MM.1S (cell line): ENCODE results near the gene SMOC2.

Experiments
- CTCF ChIP-seq: fragments of 300-600 bp; sonication (generic); IDR thresholded peaks from 2 replicates; pipeline ENCODE4 v1.5.1; 2016; ENCODE audit warnings: antibody characterized with exemption, low read length, mixed read lengths
- EZH2 ChIP-seq: fragments of 300-600 bp; sonication (generic); optimal IDR thresholded peaks from 2 replicates; pipeline ENCODE3; 2017; ENCODE audit warnings: low read depth, mild to moderate bottlenecking, antibody characterized with exemption, low read length, mixed read lengths
- EZH2phosphoT487 ChIP-seq: fragments of 300-600 bp; sonication (generic); IDR thresholded peaks from 2 replicates; pipeline ENCODE4 v1.6.1; 2018; ENCODE audit warnings: antibody characterized with exemption, low read length

- no peak for TF ChIP-seq CTCF
- no peak for TF ChIP-seq EZH2
- no peak for TF ChIP-seq EZH2phosphoT487
These were observed 46.4 kb upstream of the SMOC2 start for GRCh38 chr6:168394606-168395005.
